Smooth muscle cell (in vitro differentiated cells): ENCODE measurements around the gene AKR1C8. TPM values are rescaled to one million over a fixed set of nuclear protein-coding genes. Genes with fewer than 3 reads are reported as not detected.

Source experiments
- DNase-seq: peaks from one replicate; lab custom pipeline; 2025; ENCODE audit not compliant: unreplicated experiment; lab: John Stamatoyannopoulos, UW
- H2AFZ ChIP-seq: fragments of 200-600 bp; sonication (generic); 2 replicates; pipeline ENCODE4 v1.6.0; 2016; ENCODE audit warnings: antibody characterized with exemption, low read depth, mild to moderate bottlenecking
- H3F3A ChIP-seq: fragments of 200-600 bp; sonication (generic); 2 replicates; pipeline ENCODE4 v1.6.0; 2017; ENCODE audit warnings: antibody characterized with exemption, low read depth
- H3K27ac ChIP-seq: fragments of 200-600 bp; sonication (generic); 2 replicates; pipeline ENCODE4 v1.5.1; 2016; ENCODE audit warnings: low read depth, mild to moderate bottlenecking
- H3K27me3 ChIP-seq: fragments of 200-600 bp; sonication (generic); 2 replicates; pipeline ENCODE4 v1.6.1; 2016; ENCODE audit warnings: low read depth, mild to moderate bottlenecking
- H3K36me3 ChIP-seq: fragments of 200-600 bp; sonication (generic); 2 replicates; pipeline ENCODE4 v1.5.1; 2016; ENCODE audit warnings: low read depth
- H3K4me1 ChIP-seq: fragments of 200-600 bp; sonication (generic); 2 replicates; pipeline ENCODE4 v1.5.1; 2016; ENCODE audit warnings: low read depth
- H3K4me2 ChIP-seq: fragments of 200-600 bp; sonication (generic); 2 replicates; pipeline ENCODE4 v1.6.0; 2016; ENCODE audit warnings: mild to moderate bottlenecking
- H3K4me3 ChIP-seq: fragments of 200-600 bp; sonication (generic); 2 replicates; pipeline ENCODE4 v1.5.1; 2016; ENCODE audit warnings: mild to moderate bottlenecking
- H3K79me2 ChIP-seq: fragments of 200-600 bp; sonication (generic); 2 replicates; pipeline ENCODE4 v1.6.0; 2016; ENCODE audit warnings: low read depth, mild to moderate bottlenecking
- H3K9ac ChIP-seq: fragments of 200-600 bp; sonication (generic); 2 replicates; pipeline ENCODE4 v1.6.0; 2016; ENCODE audit warnings: low read depth
- H3K9me3 ChIP-seq: fragments of 200-600 bp; sonication (generic); replicated peaks from 2 replicates; pipeline ENCODE4 v1.5.1; 2016; ENCODE audit warnings: low read depth
- H4K20me1 ChIP-seq: fragments of 200-600 bp; sonication (generic); 2 replicates; pipeline ENCODE4 v1.6.0; 2016; ENCODE audit warnings: low read depth
- CTCF ChIP-seq: fragments of 200-600 bp; sonication (generic); IDR thresholded peaks from 2 replicates; pipeline ENCODE4 v1.5.1; 2017; ENCODE audit warnings: borderline replicate concordance, mild to moderate bottlenecking, antibody characterized with exemption; ENCODE audit not compliant: insufficient read depth, poor library complexity, severe bottlenecking
- WGBS: methylation state at CpG from one replicate; pipeline ENCODE4 v1.1.7; 2016; ENCODE audit warnings: low lambda C conversion rate; 5-methylcytosine and 5-hydroxymethylcytosine counted together
- polyA plus RNA-seq: library from polyadenylated mRNA; unstranded; fragments of >200 nt; fragmentation: Nextera tagmentation; extraction: Ambion mirVana; gene quantifications from 2 replicates; pipeline ENCODE4 v1.2.1, GENCODE V29; 2016
- total RNA-seq: library from RNA; depleted of rRNA; stranded (reverse); fragments of >200 nt; gene quantifications from 2 replicates; pipeline ENCODE4 v1.2.3, GENCODE V29; 2014

AKR1C8 gene
- total and polyA plus RNA-seq, 2 experiments from 2014 or later, result not detected

GRCh38 chr10:5168897-5169420, 16.0 kb downstream of the AKR1C8 start:
- Histone ChIP-seq H3K79me2 (no peaks in the 10 kb centered on the region), H3F3A (no peaks in the 10 kb centered on the region), H3K4me3 (no peak overlapping the region), H2AFZ (no peak overlapping the region), H3K36me3 (no peaks in the 10 kb centered on the region), H3K4me2 (no peak overlapping the region), H3K9me3 (peaks cover 4% of the 10 kb centered on the region), H4K20me1 (no peaks in the 10 kb centered on the region), H3K27ac (no peak overlapping the region), H3K27me3 (no peaks in the 10 kb centered on the region), H3K4me1 (peaks cover 9% of the 10 kb centered on the region), H3K9ac (no peak overlapping the region)
- no peak for DNase-seq
- TF ChIP-seq CTCF, result no peak
- 79% methylated on average over 5 of the region's 5 CpGs for WGBS

- peaks cover 18% of the 10 kb centered on the region for H3K9me3 ChIP-seq
- no peak overlapping the region for H3K9ac ChIP-seq
- no peaks in the 10 kb centered on the region for H3K27me3 ChIP-seq
- no peak for TF ChIP-seq CTCF
- H3K79me2 ChIP-seq, result no peaks in the 10 kb centered on the region
- H4K20me1 ChIP-seq, result no peaks in the 10 kb centered on the region
- no peak for DNase-seq
- WGBS, result 14% methylated on average over 1 of the region's 1 CpG
- H3K27ac ChIP-seq, result no peak overlapping the region
- H2AFZ ChIP-seq, result no peak overlapping the region
- H3K4me1 ChIP-seq, result peaks cover 9% of the 10 kb centered on the region
- H3K4me3 ChIP-seq, result no peak overlapping the region
- no peak overlapping the region for H3K4me2 ChIP-seq
- no peaks in the 10 kb centered on the region for H3F3A ChIP-seq
- no peaks in the 10 kb centered on the region for H3K36me3 ChIP-seq
These were observed 19.2 kb downstream of the AKR1C8 start for GRCh38 chr10:5165738-5166137.

GRCh38 chr10:5163487-5163886, 21.5 kb downstream of the AKR1C8 start:
- no peak for DNase-seq
- TF ChIP-seq CTCF, result no peak

DNA sequence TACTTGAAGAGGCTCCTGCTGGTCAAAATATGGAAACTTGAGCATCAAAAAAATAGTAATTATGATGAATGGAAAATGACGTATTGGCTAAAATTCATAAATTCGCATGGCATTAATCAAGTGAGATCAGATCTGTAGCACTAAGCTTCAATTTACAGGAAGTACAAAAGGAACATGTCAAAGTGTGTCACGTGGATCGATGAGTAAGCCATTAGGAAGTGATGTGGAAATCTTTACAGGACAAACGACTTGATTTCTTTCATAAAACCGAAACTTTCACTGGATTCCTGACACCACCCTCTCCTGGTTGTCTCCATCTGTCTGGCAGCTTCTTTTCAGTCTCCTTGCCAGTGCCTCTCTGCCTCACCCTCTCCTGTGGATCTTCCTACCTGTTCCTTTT, 25.8 kb downstream of the AKR1C8 start:
- Histone ChIP-seq H3F3A (no peaks in the 10 kb centered on the region), H3K9me3 (peaks cover 13% of the 10 kb centered on the region), H3K36me3 (no peaks in the 10 kb centered on the region), H3K4me3 (no peak overlapping the region), H3K4me1 (no peaks in the 10 kb centered on the region), H3K27me3 (no peaks in the 10 kb centered on the region), H2AFZ (no peak overlapping the region), H3K79me2 (no peaks in the 10 kb centered on the region), H3K27ac (no peak overlapping the region), H4K20me1 (no peaks in the 10 kb centered on the region), H3K4me2 (no peak overlapping the region), H3K9ac (no peak overlapping the region)
- WGBS, result 68% methylated on average over 6 of the region's 6 CpGs
- DNase-seq, result no peak
- no peak for TF ChIP-seq CTCF

More at GRCh38 chr10:5163487-5163886, 21.5 kb downstream of the AKR1C8 start:
- Histone ChIP-seq H3K36me3 (no peaks in the 10 kb centered on the region), H2AFZ (no peak overlapping the region), H3K79me2 (no peaks in the 10 kb centered on the region), H3K9ac (no peak overlapping the region), H3K27me3 (no peaks in the 10 kb centered on the region), H3F3A (no peaks in the 10 kb centered on the region), H3K9me3 (peaks cover 18% of the 10 kb centered on the region), H3K4me1 (no peaks in the 10 kb centered on the region), H3K4me2 (no peak overlapping the region), H4K20me1 (no peaks in the 10 kb centered on the region), H3K4me3 (no peak overlapping the region), H3K27ac (no peak overlapping the region)
- WGBS, result 43% methylated on average over 2 of the region's 2 CpGs
